IMR-90 (cell line): ENCODE data around the gene DGKH. TPM values are rescaled to one million over a fixed set of nuclear protein-coding genes. Genes with fewer than 3 reads are reported as not detected.

Experiments
- ATAC-seq: fragments of 200-7000 bp; cut with Tn5 transposase; 2 replicates; pipeline ENCODE4 v1.9.1; 2020; ENCODE audit warnings: low read depth, mild to moderate bottlenecking, moderate library complexity
- BruUV-seq: library from RNA; stranded (reverse); fragments of 400-500 nt; replicated peaks from 2 replicates; lab custom pipeline; 2021; lab: Mats Ljungman, UMichigan
- CTCF ChIA-PET: fragments of 300-600 bp; formaldehyde crosslinking; extraction: SDS; loops from one replicate; lab custom pipeline; 2021; ENCODE audit warnings: antibody characterized with exemption; lab: Yijun Ruan, JAX
- POLR2A ChIA-PET: fragments of 300-600 bp; sonication (Branson Sonifier 250); formaldehyde crosslinking; loops from one replicate; lab custom pipeline; 2022; ENCODE audit warnings: antibody characterized with exemption; ENCODE audit not compliant: unreplicated experiment; lab: Charles Lee
- DNase-seq: peaks from one replicate; pipeline ENCODE4 v3.0.0; 2013
- H2AFZ ChIP-seq: replicated peaks from 2 replicates; pipeline ENCODE3; 2013; ENCODE audit warnings: low read length, mild to moderate bottlenecking; ENCODE audit not compliant: poor library complexity
- H2AK5ac ChIP-seq: 2 replicates; pipeline ENCODE4 v1.6.1; 2013; ENCODE audit warnings: low read depth, low read length, inconsistent platforms
- H2AK9ac ChIP-seq: replicated peaks from 2 replicates; pipeline ENCODE3; 2013; ENCODE audit warnings: mild to moderate bottlenecking, low read depth, low read length, moderate library complexity; ENCODE audit not compliant: poor library complexity
- H2BK120ac ChIP-seq: 2 replicates; pipeline ENCODE4 v1.6.1; 2013; ENCODE audit warnings: low read depth, low read length, inconsistent platforms
- H2BK15ac ChIP-seq: 3 replicates; pipeline ENCODE4 v1.6.1; 2013; ENCODE audit warnings: low read depth, low read length, inconsistent platforms
- H2BK20ac ChIP-seq: 2 replicates; pipeline ENCODE4 v1.6.1; 2013; ENCODE audit warnings: low read depth, mild to moderate bottlenecking, inconsistent platforms, low read length, moderate library complexity
- H2BK5ac ChIP-seq: 2 replicates; pipeline ENCODE4 v1.6.1; 2013; ENCODE audit warnings: mild to moderate bottlenecking, low read depth, low read length, inconsistent platforms; ENCODE audit not compliant: poor library complexity, severe bottlenecking
- H3K14ac ChIP-seq: replicated peaks from 2 replicates; pipeline ENCODE4 v1.6.1; 2013; ENCODE audit warnings: low read depth, low read length, inconsistent platforms
- H3K18ac ChIP-seq: 2 replicates; pipeline ENCODE4 v1.6.1; 2013; ENCODE audit warnings: low read depth, low read length, control low read depth
- H3K23ac ChIP-seq: 2 replicates; pipeline ENCODE4 v1.6.1; 2013; ENCODE audit warnings: low read depth, low read length, inconsistent platforms
- H3K27ac ChIP-seq: 2 replicates; pipeline ENCODE4 v1.5.1; 2013; ENCODE audit warnings: mild to moderate bottlenecking, control low read depth, low read length; ENCODE audit not compliant: insufficient read depth
- H3K27me3 ChIP-seq: 2 replicates; pipeline ENCODE4 v1.6.1; 2013; ENCODE audit warnings: low read length; ENCODE audit not compliant: control insufficient read depth, insufficient read depth
- H3K36me3 ChIP-seq: 2 replicates; pipeline ENCODE4 v1.6.1; 2013; ENCODE audit warnings: low read length, mixed read lengths; ENCODE audit not compliant: control insufficient read depth, insufficient read depth
- H3K4ac ChIP-seq: 2 replicates; pipeline ENCODE4 v1.6.1; 2013; ENCODE audit warnings: low read depth, low read length, inconsistent platforms
- H3K4me1 ChIP-seq: 2 replicates; pipeline ENCODE4 v1.6.1; 2013; ENCODE audit warnings: low read length, mixed read lengths; ENCODE audit not compliant: control insufficient read depth, insufficient read depth
- H3K4me2 ChIP-seq: 2 replicates; pipeline ENCODE4 v1.6.1; 2013; ENCODE audit warnings: low read depth, mild to moderate bottlenecking, control low read depth, low read length, moderate library complexity
- H3K4me3 ChIP-seq: 2 replicates; pipeline ENCODE4 v1.5.1; 2013; ENCODE audit warnings: low read depth, mild to moderate bottlenecking, control low read depth, low read length, moderate library complexity; ENCODE audit not compliant: insufficient read depth
- H3K56ac ChIP-seq: 2 replicates; pipeline ENCODE4 v1.6.1; 2013; ENCODE audit warnings: low read length, inconsistent platforms; ENCODE audit not compliant: insufficient read depth; ENCODE audit errors: extremely low read depth
- H3K79me1 ChIP-seq, 2 experiments: 2 replicates each; pipeline ENCODE4 v1.6.1; 2013; ENCODE audit warnings: low read length in 2 of 2, inconsistent platforms in 1 of 2, low read depth in 1 of 2
- H3K9ac ChIP-seq: 2 replicates; pipeline ENCODE4 v1.6.1; 2013; ENCODE audit warnings: low read depth, low read length, control low read depth
- H3K9me1 ChIP-seq: 2 replicates; pipeline ENCODE4 v1.6.1; 2013; ENCODE audit warnings: low read length, inconsistent platforms; ENCODE audit not compliant: insufficient read depth
- H3K9me3 ChIP-seq: 2 replicates; pipeline ENCODE4 v1.6.1; 2013; ENCODE audit warnings: low read length; ENCODE audit not compliant: control insufficient read depth, insufficient read depth
- H4K20me1 ChIP-seq: 2 replicates; pipeline ENCODE4 v1.6.1; 2013; ENCODE audit warnings: low read length, inconsistent platforms; ENCODE audit not compliant: insufficient read depth
- H4K5ac ChIP-seq: 2 replicates; pipeline ENCODE4 v1.6.1; 2013; ENCODE audit warnings: mild to moderate bottlenecking, low read depth, low read length, control low read depth
- H4K8ac ChIP-seq, 2 experiments: 2 replicates each; pipeline ENCODE4 v1.6.1; 2013; ENCODE audit warnings: low read depth in 2 of 2, low read length in 2 of 2, control low read depth in 1 of 2, inconsistent platforms in 1 of 2
- H4K91ac ChIP-seq: 2 replicates; pipeline ENCODE4 v1.6.1; 2013; ENCODE audit warnings: low read depth, low read length, inconsistent platforms; ENCODE audit not compliant: insufficient read depth
- BHLHE40 ChIP-seq: fragments of 150-350 bp; IDR thresholded peaks from 2 replicates; pipeline ENCODE4 v1.6.1; 2016; ENCODE audit warnings: mild to moderate bottlenecking, low read depth, low read length
- CEBPB ChIP-seq: IDR thresholded peaks from 2 replicates; pipeline ENCODE4 v1.6.1; 2012; ENCODE audit warnings: low read depth, low read length, improper control_type of control experiment
- FOS ChIP-seq: fragments of 150-350 bp; IDR thresholded peaks from 2 replicates; pipeline ENCODE4 v1.6.1; 2016; ENCODE audit warnings: low read depth, low read length
- MAFK ChIP-seq: IDR thresholded peaks from 2 replicates; pipeline ENCODE4 v1.6.1; 2012; ENCODE audit warnings: low read depth, low read length, improper control_type of control experiment
- MAZ ChIP-seq: IDR thresholded peaks from 2 replicates; pipeline ENCODE4 v1.6.1; 2012; ENCODE audit warnings: low read depth, mild to moderate bottlenecking, low read length, improper control_type of control experiment, moderate library complexity, borderline replicate concordance
- MXI1 ChIP-seq: IDR thresholded peaks from 2 replicates; pipeline ENCODE4 v1.6.1; 2012; ENCODE audit warnings: low read depth, mild to moderate bottlenecking, low read length, moderate library complexity, borderline replicate concordance
- RAD21 ChIP-seq: IDR thresholded peaks from 2 replicates; pipeline ENCODE4 v1.6.1; 2012; ENCODE audit warnings: low read length, improper control_type of control experiment
- RCOR1 ChIP-seq: IDR thresholded peaks from 2 replicates; pipeline ENCODE4 v1.6.1; 2012; ENCODE audit warnings: mild to moderate bottlenecking, low read length, improper control_type of control experiment; ENCODE audit not compliant: insufficient replicate concordance
- RFX5 ChIP-seq: IDR thresholded peaks from 2 replicates; pipeline ENCODE4 v1.8.0; 2012; ENCODE audit warnings: low read depth, mild to moderate bottlenecking, low read length, moderate library complexity
- WGBS, 2 experiments: methylation state at CpG; one replicate each; pipeline versions ENCODE4 v1.1.5 to v1.1.7; 2013; ENCODE audit warnings: missing lambda C conversion rate in 2 of 2; ENCODE audit not compliant: insufficient read length in 1 of 2; ENCODE audit errors: extremely low coverage in 2 of 2; 5-methylcytosine and 5-hydroxymethylcytosine counted together
- dilution Hi-C: fragments of 300-500 bp; cut with HindIII; formaldehyde crosslinking; loops from one replicate; pipeline ENCODE4 v1.14.3; 2018; ENCODE audit warnings: low sequenced_read_pairs; ENCODE audit not compliant: unreplicated experiment
- in situ Hi-C: fragments of 300-500 bp; cut with MboI; formaldehyde crosslinking; loops from 3 replicates; pipeline ENCODE4 v1.14.3; 2019; ENCODE audit warnings: low sequenced_read_pairs, inconsistent platforms, mixed read lengths
- intact Hi-C: fragments of 100-400 bp; cut with micrococcal nuclease; formaldehyde crosslinking; loops from 2 replicates; pipeline ENCODE4 v1.10.0; 2022
- polyA plus RNA-seq, 3 experiments: library from polyadenylated mRNA; depleted of rRNA; stranded (reverse); fragments of >200 nt; gene quantifications; 2 replicates each; pipeline ENCODE4 v1.2.3, GENCODE V29; 2012; ENCODE audit warnings: low replicate concordance in 1 of 3
- total RNA-seq: library from RNA; depleted of rRNA; stranded (reverse); fragments of >200 nt; gene quantifications from 2 replicates; pipeline ENCODE4 v1.2.3, GENCODE V29; 2012
- TF ChIP-seq, protein P1 (sequence below): fragments of 150-350 bp; IDR thresholded peaks from 2 replicates; pipeline ENCODE4 v1.6.1; 2017; ENCODE audit warnings: mild to moderate bottlenecking, antibody characterized with exemption, low read length, low read depth

DGKH gene
- total and polyA plus RNA-seq, 2 of the 4 experiments (the other 2 are of a cell fraction): 2.0 to 13.4 TPM

DNA sequence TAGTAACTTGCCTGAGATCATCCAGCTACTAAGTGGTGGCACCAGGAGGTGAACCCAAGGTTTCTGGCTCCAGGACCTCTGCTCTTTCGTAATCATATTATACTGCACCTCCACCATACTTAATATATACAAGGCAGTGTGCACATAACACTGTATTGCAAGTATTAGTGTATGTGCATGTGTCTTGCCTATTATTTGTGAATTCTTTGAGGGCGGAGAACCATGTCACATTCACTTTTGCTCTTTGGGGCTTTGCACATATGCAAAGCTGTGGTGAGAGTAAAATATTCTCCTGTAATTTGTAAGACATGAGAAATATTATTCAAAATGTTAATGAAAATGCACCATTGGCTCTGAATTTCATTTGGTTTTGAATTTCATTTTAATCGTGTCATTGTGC, 78.6 kb downstream of the DGKH start:
- no peak overlapping the region for H3K27ac ChIP-seq
- no peak overlapping the region for H2BK15ac ChIP-seq
- H2AK5ac ChIP-seq: no peak overlapping the region
- no TSS peak for BruUV-seq
- no peak overlapping the region for H2BK20ac ChIP-seq
- H3K9me3 ChIP-seq: no peaks in the 10 kb centered on the region
- dilution Hi-C loops (no loop called here), intact Hi-C loops (no loop called here), in situ Hi-C loops (no loop called here)
- no peak for ATAC-seq
- CTCF ChIA-PET: interaction anchor here (0.9 kb wide), 1 partner anchor 11 kb away, joined by 3 read pairs; no protein-coding TSS in a partner anchor
- H3K4me2 ChIP-seq: no peak overlapping the region
- no peak overlapping the region for H3K4ac ChIP-seq
- no peak overlapping the region for H3K9ac ChIP-seq
- H4K20me1 ChIP-seq: no peaks in the 10 kb centered on the region
- H2BK120ac ChIP-seq: no peak overlapping the region
- no peak overlapping the region for H4K91ac ChIP-seq
- no peak overlapping the region for H2BK5ac ChIP-seq
- H3K14ac ChIP-seq: no peak overlapping the region
- DNase-seq: no peak
- TF ChIP-seq RFX5: no peak
- TF ChIP-seq MAZ: no peak
- no peak for TF ChIP-seq FOS
- TF ChIP-seq RCOR1: no peak
- TF ChIP-seq MAFK: no peak
- no peak for TF ChIP-seq MXI1
- no peak for TF ChIP-seq RAD21
- no peak for TF ChIP-seq CEBPB
- no peak for TF ChIP-seq BHLHE40
- TF ChIP-seq, protein P1, sequence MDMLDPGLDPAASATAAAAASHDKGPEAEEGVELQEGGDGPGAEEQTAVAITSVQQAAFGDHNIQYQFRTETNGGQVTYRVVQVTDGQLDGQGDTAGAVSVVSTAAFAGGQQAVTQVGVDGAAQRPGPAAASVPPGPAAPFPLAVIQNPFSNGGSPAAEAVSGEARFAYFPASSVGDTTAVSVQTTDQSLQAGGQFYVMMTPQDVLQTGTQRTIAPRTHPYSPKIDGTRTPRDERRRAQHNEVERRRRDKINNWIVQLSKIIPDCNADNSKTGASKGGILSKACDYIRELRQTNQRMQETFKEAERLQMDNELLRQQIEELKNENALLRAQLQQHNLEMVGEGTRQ: no peak
- no CpG with 5 or more reads among the region's 3 CpGs for WGBS, 2 experiments
- H3K27me3 ChIP-seq: no peaks in the 10 kb centered on the region
- peaks cover 6% of the 10 kb centered on the region; the same call in 1 of the 2 replicates for H3K9me1 ChIP-seq
- H3K4me1 ChIP-seq: no peaks in the 10 kb centered on the region; the same call in none of the 2 replicates
- H3K79me1 ChIP-seq: peaks cover 10% of the 10 kb centered on the region in 2 experiments
- no peak overlapping the region for H4K8ac ChIP-seq
- no peak overlapping the region for H3K56ac ChIP-seq
- H3K23ac ChIP-seq: no peak overlapping the region
- POLR2A ChIA-PET: no interaction called here
- no peak overlapping the region for H4K5ac ChIP-seq
- H3K36me3 ChIP-seq: peaks cover 6% of the 10 kb centered on the region
- no peak overlapping the region for H2AK9ac ChIP-seq
- H2AFZ ChIP-seq: no peak overlapping the region
- H3K18ac ChIP-seq: no peak overlapping the region
- no peak overlapping the region for H3K4me3 ChIP-seq
